Measurements from ENCODE around the gene ALAD.

DNA sequence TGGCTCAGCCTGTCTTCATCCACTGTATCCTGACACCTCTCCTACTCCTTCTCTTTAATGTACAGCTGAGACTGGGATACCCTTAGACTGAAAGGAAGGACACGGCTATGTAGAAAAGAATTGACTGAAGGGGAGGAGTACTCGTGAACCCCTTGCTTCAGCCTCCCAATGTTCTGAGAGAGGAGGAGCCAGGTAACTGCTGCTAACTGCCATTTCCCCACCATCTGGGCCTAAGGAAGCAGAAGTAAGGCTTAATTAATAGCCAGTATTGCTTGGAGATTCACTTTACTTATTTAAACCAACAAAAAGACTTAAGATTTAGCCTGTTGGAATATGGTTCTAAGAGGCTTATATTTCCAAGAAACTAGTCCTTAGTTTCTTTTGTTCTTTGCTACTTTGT is 43.7 kb upstream of the ALAD start:
- TF ChIP-seq, protein P1, sequence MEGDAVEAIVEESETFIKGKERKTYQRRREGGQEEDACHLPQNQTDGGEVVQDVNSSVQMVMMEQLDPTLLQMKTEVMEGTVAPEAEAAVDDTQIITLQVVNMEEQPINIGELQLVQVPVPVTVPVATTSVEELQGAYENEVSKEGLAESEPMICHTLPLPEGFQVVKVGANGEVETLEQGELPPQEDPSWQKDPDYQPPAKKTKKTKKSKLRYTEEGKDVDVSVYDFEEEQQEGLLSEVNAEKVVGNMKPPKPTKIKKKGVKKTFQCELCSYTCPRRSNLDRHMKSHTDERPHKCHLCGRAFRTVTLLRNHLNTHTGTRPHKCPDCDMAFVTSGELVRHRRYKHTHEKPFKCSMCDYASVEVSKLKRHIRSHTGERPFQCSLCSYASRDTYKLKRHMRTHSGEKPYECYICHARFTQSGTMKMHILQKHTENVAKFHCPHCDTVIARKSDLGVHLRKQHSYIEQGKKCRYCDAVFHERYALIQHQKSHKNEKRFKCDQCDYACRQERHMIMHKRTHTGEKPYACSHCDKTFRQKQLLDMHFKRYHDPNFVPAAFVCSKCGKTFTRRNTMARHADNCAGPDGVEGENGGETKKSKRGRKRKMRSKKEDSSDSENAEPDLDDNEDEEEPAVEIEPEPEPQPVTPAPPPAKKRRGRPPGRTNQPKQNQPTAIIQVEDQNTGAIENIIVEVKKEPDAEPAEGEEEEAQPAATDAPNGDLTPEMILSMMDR (IDR thresholded peaks at IDR 0.05; ENCODE audit: low read depth, low read length, poor library complexity, severe bottlenecking), result no peak
- TF ChIP-seq EZH2phosphoT487 (IDR thresholded peaks at IDR 0.05; ENCODE audit: borderline replicate concordance, low read length), result no peak

All from DOHH2 (cell line).